Activated CD8-positive, alpha-beta memory T cell treated with anti-CD3 and anti-CD28 coated beads, Interleukin-2, amount 50 U/mL, for 1 hour (primary cell): ENCODE measurements around the gene KBTBD3.

ENCODE experiments used
- DNase-seq: peaks from one replicate; pipeline ENCODE4 v3.0.0-alpha.2; 2020; ENCODE audit errors: extremely low read depth

KBTBD3 gene, protein sequence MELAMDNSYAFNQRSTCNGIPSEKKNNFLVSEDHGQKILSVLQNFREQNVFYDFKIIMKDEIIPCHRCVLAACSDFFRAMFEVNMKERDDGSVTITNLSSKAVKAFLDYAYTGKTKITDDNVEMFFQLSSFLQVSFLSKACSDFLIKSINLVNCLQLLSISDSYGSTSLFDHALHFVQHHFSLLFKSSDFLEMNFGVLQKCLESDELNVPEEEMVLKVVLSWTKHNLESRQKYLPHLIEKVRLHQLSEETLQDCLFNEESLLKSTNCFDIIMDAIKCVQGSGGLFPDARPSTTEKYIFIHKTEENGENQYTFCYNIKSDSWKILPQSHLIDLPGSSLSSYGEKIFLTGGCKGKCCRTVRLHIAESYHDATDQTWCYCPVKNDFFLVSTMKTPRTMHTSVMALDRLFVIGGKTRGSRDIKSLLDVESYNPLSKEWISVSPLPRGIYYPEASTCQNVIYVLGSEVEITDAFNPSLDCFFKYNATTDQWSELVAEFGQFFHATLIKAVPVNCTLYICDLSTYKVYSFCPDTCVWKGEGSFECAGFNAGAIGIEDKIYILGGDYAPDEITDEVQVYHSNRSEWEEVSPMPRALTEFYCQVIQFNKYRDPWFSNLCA

GRCh38 chr11:106076919-106077608, at the start of gene KBTBD3:
TSS of gene KBTBD3 (minus strand) at chr11:106077347. CDS start at chr11:106059097, 18,250 bp downstream.
- DNase-seq: peak; percentile 98

DNA sequence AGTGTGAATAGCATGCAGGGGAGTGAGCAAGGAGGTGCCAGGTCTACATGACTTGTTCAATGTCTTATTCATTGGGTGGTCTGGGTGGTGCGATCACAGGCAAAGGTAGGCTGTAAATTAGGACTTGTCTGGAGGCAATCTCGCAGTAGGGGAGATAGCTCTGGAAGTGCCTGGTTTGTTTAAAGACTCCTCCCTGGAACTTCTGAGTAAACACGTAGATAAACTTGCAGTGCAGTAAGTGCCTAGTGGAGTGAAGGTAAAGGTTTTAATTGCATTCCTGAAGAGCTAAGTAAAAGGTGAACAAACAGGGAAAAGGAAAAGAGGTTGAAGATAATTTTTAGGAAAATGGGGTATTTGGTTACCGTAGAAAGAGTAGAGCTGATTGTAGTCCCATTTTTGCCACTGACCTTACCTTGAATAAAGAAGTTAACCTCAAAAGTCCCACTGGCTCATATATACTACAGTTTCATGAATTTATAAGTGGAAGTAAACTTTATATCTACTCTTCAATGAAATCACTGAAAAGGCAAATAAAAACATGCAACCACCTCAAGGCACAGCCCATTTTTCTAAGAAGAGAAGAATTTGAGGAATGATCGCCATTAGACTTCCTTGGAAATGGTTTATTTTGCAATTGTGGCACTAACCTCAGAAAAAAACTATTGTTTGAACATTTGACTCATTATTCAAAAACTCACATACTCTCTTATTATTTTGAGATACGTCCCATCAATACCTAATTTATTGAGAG, 44.6 kb upstream of the KBTBD3 start:
- no peak for DNase-seq

- no peak for DNase-seq
Measured at GRCh38 chr11:106105986-106106385, 28.8 kb upstream of the KBTBD3 start.

- DNase-seq: no peak
Measured at GRCh38 chr11:106101819-106102218, 24.7 kb upstream of the KBTBD3 start.

DNA sequence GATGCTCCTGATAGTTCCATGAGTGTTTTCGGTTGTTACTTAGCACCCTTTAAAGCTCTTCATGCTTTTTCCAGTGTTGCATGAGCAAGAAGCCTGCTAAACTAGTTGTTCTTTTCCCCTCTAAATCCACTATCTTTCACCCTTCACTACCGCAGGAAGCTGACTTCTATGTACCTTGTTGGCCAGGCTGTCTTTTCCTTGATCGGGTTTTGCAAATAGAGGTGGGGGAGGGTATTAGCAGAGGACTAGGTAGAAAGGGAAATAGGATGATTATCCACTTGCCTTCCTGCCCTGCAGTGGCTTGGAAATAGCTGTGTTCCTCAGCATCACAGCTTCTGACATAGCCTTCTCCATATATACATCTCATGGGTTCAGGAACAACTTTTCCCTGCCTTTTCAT, 24.2 kb upstream of the KBTBD3 start:
- DNase-seq: no peak

- no peak for DNase-seq
Measured at GRCh38 chr11:106098893-106099553, 21.9 kb upstream of the KBTBD3 start.

DNA sequence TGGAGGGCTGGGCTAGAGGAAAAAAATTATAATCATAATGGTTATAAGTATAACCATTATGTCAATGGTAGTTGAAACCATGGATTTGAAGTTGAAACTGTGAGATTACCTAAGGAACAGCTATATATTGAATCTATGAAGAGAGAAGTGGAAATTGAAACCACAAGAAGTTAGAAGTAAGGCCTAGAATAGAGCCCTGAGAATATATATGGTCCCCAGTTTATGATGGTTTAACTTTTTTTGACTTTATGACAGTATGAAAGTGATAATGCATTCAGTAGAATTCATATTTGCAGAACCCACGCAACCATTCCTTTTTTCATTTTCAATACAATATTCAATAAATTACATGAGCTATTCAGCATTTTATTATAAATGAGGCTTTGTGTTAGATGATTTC, 15.3 kb upstream of the KBTBD3 start:
- no peak for DNase-seq

DNA sequence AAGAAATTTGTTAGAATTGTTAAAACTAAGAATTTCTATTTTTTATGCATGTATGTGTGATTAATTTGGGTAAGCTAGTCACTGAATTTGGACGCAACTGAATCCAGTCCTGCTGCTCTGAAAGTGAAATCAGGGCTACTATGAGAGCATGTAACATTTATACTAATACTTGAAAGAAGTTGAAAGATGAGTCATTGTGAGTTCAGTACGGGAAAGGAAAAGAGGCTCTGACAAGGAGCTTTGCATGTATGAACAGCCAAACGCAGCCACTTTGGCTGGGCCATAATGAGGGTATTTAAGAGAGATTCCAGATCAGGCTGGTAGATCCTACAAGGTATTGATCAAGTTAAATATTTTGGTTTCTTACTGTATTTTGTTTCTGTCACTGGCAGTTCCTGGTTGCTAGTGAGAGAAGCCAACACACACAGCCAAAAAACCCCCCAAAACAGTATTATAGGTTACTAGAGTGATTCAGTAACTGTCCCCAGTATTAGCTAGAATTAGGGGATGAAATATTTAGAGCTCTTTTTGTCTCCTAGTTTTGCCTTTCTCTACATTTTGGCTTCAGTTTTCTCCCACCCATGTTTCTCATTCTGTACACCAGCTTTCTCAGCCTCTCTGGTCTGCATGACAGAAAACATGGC, 14.5 kb upstream of the KBTBD3 start:
- DNase-seq: no peak

DNA sequence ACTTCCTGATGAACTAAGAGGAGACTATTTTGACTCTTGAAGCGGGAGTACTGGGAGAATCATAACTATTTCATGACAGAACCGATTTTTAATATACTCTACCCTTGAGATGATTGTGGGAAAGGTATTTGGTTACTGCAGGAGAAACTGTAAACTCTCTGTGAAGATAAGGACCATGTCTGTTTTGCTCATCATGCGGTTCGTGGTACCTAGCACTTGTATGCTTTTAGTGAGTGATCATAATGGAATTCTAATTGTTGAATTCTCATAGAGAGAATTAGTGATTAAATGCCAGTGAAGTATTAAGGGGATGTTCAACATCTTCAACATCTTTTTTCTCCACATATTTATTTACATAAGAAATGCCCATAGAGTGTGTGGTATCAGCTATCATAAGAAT, 11.7 kb upstream of the KBTBD3 start:
- no peak for DNase-seq

DNA sequence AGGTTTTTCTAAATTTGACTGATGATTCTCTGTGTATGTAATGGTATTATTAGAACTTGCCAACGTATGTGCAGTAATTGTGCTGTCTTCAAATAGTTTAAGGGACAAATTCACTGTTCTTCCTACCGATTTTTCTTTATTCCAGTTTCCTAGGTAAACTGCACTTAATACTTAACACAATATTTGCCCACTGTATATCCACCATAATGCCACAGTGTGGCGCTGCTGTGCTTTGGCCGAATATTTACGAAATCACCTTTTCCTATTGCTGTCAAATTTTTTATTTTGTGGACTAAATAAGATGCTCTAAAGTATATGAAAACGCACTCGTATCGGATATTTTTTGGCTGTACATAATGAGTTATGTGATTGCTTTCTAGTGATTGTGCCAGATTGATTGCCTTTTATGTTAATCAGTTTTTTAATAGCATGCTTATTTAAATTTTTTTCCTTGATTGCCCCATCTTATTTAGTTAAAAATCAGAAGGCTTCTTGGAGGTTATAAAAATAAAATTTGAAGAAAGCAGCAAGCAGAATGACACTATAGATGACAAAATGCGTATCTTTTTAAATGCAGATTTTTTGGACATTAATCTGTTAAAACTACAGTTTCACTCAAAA, 10.8 kb upstream of the KBTBD3 start:
- DNase-seq: no peak

DNA sequence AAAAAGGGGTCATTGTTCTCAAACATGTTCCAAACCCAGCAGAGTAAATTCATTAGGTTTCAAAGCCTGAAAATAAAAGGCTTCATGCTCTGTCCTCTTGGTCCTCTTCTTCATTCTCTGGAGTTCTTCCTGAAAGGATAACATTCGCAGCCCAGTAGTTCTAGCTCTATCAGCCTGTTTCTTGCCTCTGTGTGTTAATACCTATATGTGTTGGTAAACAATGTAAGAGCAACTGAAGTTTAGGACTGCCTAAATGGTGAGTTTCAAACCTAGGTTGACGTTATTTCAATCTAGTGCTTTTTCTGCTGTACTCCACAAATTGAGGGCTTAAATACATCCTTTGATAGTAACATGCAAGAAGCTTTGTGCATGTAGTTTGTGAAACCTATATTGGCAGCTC, 9.7 kb upstream of the KBTBD3 start:
- no peak for DNase-seq

GRCh38 chr11:106086135-106086534, 9.0 kb upstream of the KBTBD3 start:
- no peak for DNase-seq

GRCh38 chr11:106082096-106082495, 4.9 kb upstream of the KBTBD3 start:
- no peak for DNase-seq

GRCh38 chr11:106077609-106078455, 685 bp upstream of the KBTBD3 start, which contains the start of gene AASDHPPT:
TSS of gene AASDHPPT (plus strand) at chr11:106077662. CDS start at chr11:106077711, 49 bp downstream.
- no peak for DNase-seq

GRCh38 chr11:106076171-106076918, 802 bp downstream of the KBTBD3 start:
- DNase-seq: no peak

DNA sequence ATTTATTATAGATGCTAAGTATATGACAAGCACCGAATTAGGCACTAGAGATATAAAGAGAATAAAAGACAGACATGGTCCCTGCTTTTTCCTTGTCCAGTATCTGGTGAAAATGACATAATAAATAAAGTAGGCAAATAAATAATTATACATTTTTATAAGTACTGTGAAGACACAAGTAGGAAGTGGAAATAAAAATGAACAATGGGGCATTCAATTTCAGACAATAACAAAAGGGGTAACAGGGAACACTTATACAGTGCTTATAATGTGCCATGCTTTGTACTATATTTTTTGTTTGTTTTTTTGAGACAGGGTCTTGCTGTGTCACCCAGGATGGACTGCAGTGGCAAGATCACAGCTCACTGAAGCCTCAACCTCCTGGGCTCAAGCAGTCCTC, 4.3 kb downstream of the KBTBD3 start:
- DNase-seq: no peak

GRCh38 chr11:106070606-106071005, 6.5 kb downstream of the KBTBD3 start:
- no peak for DNase-seq

- DNase-seq: no peak
Measured at GRCh38 chr11:106063009-106063408, 14.1 kb downstream of the KBTBD3 start.
